Measurements from ENCODE around the gene CCDC85B. TPM values are rescaled to one million over a fixed set of nuclear protein-coding genes. Genes with fewer than 3 reads are reported as not detected.

The CCDC85B gene
- total and polyA plus RNA-seq, 3 donors from 2014 or later: 17.1 to 102 (median 77.1) TPM

- DNase-seq: no peak
- no peak overlapping the region for H3K27ac ChIP-seq
- TF ChIP-seq POLR2A (IDR thresholded peaks at IDR 0.05) (no peak), CTCF (IDR thresholded peaks at IDR 0.05) (no peak)
- no peaks in the 10 kb centered on the region for H3K27me3 ChIP-seq
- H3K4me1 ChIP-seq: peaks cover 2% of the 10 kb centered on the region
- intact Hi-C loops (cut with DNase I; ENCODE audit: low total_unique reads): no loop called here
- 70 to 95% methylated on average over 3 to 14 of the region's 14 CpGs for WGBS, 2 donors
- H3K36me3 ChIP-seq (ENCODE audit: low read depth, missing control alignments): no peaks in the 10 kb centered on the region
- no peak overlapping the region for H3K4me3 ChIP-seq
- no peaks in the 10 kb centered on the region for H3K9me3 ChIP-seq
These were observed 39.3 kb upstream of the CCDC85B start for GRCh38 chr11:65851083-65851579.

- no peak for DNase-seq
- intact Hi-C loops (cut with DNase I; ENCODE audit: low total_unique reads): no loop called here
- no peaks in the 10 kb centered on the region for H3K9me3 ChIP-seq
- no peak overlapping the region for H3K27ac ChIP-seq
- TF ChIP-seq CTCF (IDR thresholded peaks at IDR 0.05): no peak
- TF ChIP-seq POLR2A (IDR thresholded peaks at IDR 0.05): no peak
- H3K27me3 ChIP-seq: no peaks in the 10 kb centered on the region
- no peaks in the 10 kb centered on the region for H3K36me3 ChIP-seq (ENCODE audit: low read depth, missing control alignments)
- no peak overlapping the region for H3K4me3 ChIP-seq
- 93% methylated on average over 9 to 10 of the region's 10 CpGs for WGBS, 2 donors
- peaks cover 6% of the 10 kb centered on the region for H3K4me1 ChIP-seq
These were observed 38.5 kb upstream of the CCDC85B start for GRCh38 chr11:65851811-65852507.

- no peak for DNase-seq
- no peak overlapping the region for H3K4me3 ChIP-seq
- H3K27ac ChIP-seq: no peak overlapping the region
- no peaks in the 10 kb centered on the region for H3K36me3 ChIP-seq (ENCODE audit: low read depth, missing control alignments)
- TF ChIP-seq POLR2A (IDR thresholded peaks at IDR 0.05) (no peak), CTCF (IDR thresholded peaks at IDR 0.05) (no peak)
- peaks cover 6% of the 10 kb centered on the region for H3K4me1 ChIP-seq
- no peaks in the 10 kb centered on the region for H3K27me3 ChIP-seq
- H3K9me3 ChIP-seq: no peaks in the 10 kb centered on the region
- 94 to 95% methylated on average over 21 to 33 of the region's 33 CpGs for WGBS, 2 donors
- intact Hi-C loops (cut with DNase I; ENCODE audit: low total_unique reads): no loop called here
These were observed 37.8 kb upstream of the CCDC85B start for GRCh38 chr11:65852508-65853245.

GRCh38 chr11:65853246-65853979, 37.1 kb upstream of the CCDC85B start:
- no peak for TF ChIP-seq POLR2A (IDR thresholded peaks at IDR 0.05)
- TF ChIP-seq CTCF (IDR thresholded peaks at IDR 0.05): no peak
- Histone ChIP-seq H3K4me1 (peaks cover 6% of the 10 kb centered on the region), H3K36me3 (ENCODE audit: low read depth, missing control alignments) (no peaks in the 10 kb centered on the region), H3K27me3 (no peaks in the 10 kb centered on the region), H3K4me3 (no peak overlapping the region), H3K27ac (no peak overlapping the region), H3K9me3 (no peaks in the 10 kb centered on the region)
- WGBS, 2 donors: 84 to 95% methylated on average over 5 to 6 of the region's 6 CpGs
- DNase-seq: no peak
- intact Hi-C loops (cut with DNase I; ENCODE audit: low total_unique reads): no loop called here

Data from testis (tissue), 3 donors.